ENCODE data around the gene ZNF644.
"Not testable (repeated sequence)": the region's sequence is repeated elsewhere in the genome, so short reads cannot be mapped to it uniquely, and the experiment has no call there.

The ZNF644 gene

GRCh38 chr1:91021686-91022517, at the start of gene ZNF644:
TSS of gene ZNF644 (minus strand) at chr1:91022035. CDS start at chr1:90982353, 39,682 bp downstream.
- peak; percentile 83 for DNase-seq (ENCODE audit: low spot score)

- no peak for DNase-seq (ENCODE audit: low spot score)
These were observed 48.5 kb upstream of the ZNF644 start for GRCh38 chr1:91070298-91070697.

DNA sequence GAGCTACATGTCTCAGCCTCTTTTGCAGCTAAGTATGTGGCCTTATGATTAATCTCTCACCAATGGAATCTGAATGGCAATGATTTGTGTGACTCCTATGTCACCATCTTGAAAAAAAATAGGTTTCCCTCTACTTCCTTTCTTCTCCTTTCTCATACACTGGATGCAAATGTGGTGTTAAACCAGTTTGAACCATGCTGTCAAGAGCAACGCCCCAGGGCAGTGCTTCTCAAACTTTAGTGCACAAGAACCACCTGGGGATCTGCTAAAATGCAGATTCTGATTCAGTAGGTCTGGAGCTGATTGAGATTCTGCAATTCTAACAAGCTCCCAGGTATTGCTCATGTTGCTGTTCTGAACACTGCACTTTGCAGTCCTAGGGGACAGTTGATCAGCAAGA, 44.7 kb upstream of the ZNF644 start:
- DNase-seq (ENCODE audit: low spot score), result no peak

DNA sequence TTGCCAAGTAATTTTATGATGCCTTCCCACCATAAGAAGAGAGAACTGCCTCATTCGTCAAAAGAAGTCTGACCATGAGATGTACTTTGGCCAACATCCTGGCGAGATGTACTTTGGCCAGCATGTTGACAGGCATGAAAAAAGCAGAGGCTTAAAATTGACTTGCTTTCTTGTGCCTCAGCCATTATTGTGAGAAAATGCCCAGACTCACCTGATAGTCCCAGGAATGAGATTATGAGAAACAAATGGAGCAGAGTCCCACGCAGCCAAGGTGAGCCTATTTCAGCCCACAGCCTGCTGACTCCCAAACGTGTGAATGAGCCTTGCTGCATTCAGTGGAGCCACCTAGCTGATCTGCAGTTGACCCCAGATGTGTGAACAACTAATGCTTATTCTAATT, 43.5 kb upstream of the ZNF644 start:
- no peak for DNase-seq (ENCODE audit: low spot score)

- DNase-seq (ENCODE audit: low spot score), result not testable (repeated sequence)
These were observed 41.6 kb upstream of the ZNF644 start for GRCh38 chr1:91063403-91063802.

- no peak for DNase-seq (ENCODE audit: low spot score)
These were observed 37.3 kb upstream of the ZNF644 start for GRCh38 chr1:91059157-91059556.

DNA sequence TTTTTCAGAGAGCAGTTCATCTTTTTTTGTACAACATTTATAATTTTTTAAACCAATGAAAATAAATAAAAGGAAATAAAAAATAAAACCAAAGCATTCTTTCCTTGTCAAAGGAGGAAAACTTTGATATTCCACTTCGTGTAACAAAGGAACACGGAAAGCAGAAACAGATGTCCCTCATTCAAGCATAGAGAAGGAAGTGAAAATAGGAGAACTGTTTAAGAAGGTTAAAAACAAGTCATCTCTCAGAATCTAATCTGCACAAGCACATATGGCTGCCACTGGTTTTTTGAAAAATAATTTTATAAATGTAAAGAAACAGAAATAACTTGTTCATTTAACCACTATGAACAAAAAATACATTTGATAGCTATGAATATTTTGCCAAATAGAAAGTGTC, 35.9 kb upstream of the ZNF644 start:
- no peak for DNase-seq (ENCODE audit: low spot score)

DNA sequence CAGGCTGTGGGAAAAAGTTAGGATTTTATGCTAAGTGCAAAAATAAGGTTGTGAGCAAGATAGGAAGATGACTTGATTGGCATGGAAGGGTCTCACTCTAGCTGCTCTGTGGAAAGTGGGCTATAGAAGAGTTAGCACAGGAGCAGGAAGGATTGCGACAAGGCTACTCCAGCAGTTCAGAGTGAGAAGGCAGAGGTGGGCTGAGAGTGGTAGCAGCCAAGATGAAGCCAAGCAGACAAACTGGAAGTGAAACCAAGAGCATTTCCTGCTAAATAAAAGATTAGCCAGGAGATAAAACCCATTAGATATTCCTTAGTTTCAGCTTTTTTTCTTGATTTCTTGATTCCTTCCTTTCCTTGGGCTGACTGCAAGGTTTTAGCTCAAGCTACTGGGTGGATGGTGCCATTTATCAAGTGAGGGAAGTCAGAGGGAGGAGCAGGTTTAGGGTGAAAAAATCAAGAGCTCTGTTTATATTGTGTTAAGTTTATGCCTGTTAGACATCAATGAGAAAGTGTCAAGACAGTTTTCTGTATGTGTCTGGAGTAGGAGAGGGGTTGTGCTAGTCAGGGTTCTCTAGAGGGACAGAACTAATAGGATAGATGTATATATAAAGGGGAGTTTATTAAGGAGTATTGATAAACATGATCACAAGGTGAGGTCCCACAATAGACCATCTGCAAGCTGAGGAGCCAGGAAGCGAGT, 33.1 kb upstream of the ZNF644 start:
- no peak for DNase-seq (ENCODE audit: low spot score)

DNA sequence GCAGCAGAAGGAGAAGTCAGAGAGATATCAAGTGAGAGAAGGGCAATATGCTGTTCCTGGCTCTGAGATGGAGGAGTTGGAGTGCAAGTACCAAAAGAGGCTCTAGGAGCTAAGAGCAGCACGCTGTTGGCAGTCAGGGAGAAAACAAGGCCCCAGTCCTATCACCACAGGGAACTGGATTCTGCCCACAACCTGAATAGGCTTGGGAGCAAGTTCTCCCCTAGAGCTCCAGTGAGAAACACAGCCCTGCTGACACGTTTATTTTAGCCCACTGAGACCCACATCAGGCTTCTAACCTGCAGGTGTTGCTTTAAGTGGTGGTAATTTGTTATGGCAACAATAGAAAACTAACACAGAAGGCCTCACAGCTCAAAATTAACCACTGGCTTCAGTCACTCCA, 31.8 kb upstream of the ZNF644 start:
- DNase-seq (ENCODE audit: low spot score), result no peak

- not testable (repeated sequence) for DNase-seq (ENCODE audit: low spot score)
These were observed 27.7 kb upstream of the ZNF644 start for GRCh38 chr1:91049551-91049950.

DNA sequence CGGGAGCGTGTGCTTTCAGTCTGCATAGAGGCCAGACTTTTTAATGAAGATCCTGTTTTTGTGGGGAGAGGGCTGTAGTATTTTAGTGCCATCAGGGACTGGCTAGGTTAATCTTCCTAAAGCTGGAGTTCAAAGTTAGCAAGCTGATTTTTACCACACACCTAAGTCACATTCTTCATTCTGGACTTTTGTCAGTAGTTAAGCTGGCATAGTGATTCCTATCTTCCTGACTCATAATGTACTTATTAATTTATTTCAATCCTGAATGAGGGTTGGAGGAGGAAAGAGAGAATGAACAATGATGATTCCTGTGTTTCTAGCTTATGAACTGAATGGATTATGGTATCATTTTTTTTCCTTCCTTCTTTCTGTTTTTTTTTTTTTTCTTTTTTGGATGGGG, 24.9 kb upstream of the ZNF644 start:
- no peak for DNase-seq (ENCODE audit: low spot score)

GRCh38 chr1:91045284-91045683, 23.4 kb upstream of the ZNF644 start:
- DNase-seq (ENCODE audit: low spot score), result no peak

DNA sequence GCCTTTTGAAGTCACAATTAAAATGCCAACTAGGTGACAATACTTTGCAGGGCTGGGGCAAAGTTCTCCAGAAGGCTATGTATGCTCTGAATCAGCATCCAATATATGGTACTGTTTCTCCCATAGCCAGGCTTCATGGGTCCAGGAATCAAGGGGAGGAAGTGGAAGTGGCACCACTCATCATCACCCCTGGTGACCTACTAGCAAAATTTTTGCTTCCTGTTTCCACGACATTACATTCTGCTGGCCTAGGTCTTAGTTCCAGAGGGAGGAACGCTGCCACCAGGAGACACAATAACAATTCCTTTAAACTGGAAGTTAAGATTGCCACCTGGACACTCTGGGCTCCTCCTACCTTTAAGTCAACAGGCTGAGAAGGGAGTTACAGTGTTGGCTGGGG, 22.9 kb upstream of the ZNF644 start:
- not testable (repeated sequence) for DNase-seq (ENCODE audit: low spot score)

GRCh38 chr1:91042372-91042771, 20.5 kb upstream of the ZNF644 start:
- not testable (repeated sequence) for DNase-seq (ENCODE audit: low spot score)

DNA sequence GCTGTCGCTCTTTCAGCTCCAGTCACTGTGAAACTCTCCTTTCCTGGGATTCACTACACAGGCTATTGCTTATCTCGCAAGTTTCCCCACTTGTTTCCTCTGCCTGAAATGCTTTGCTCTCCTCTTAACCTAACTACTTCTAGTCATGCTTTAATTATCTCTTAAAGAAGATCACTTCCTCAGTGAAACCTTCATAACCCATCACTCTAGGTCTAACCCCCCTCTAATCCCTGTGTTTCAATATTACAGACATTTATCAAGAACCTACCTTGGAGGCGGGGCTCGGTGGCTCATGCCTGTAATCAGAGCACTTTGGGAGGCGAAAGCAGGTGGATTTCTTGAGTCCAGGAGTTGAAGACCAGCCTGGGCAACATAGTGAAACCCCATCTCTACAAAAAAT, 16.7 kb upstream of the ZNF644 start:
- DNase-seq (ENCODE audit: low spot score), result no peak

DNA sequence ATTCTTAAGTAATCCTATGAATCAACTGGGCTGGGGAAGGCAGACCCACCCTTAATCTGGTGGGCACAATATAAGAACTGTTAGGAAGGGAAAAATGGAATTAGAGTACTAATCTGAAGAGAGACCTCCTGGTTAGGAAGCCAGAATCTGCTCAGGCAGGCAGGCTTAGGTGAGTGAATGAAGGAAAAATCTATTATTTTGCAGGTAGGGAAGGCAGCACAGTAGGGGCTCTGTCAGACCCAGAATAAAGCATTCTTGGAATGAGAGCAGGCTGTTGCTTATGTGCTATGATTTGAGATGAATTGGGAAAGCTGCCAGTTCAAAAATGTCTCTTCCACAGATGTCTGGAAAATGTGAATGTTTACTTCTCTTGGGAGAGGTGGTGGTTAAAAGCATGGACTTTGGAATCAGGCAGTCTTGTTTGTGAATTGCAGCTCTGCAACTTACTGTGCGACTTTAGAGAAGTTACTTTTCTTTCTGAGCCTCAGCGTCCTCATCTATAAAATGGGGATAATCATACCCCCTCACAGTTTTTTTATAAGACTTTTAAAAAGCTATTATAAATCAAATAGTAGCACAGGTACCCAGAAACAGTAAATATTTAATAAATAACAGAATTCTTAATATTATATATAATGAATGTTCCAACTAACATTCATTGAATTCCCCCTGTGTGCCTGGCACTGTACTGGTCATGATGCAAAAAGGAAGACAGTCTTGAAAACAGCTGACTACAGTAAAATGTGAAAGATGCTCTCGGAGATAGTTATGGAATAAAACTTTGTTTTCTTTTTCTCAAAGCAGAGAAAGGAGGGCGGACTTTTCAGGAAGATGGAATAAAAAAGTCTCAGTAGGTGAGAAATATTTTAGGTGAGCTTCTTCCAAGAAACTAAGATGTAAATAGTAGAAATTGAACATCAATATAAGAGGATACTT, 15.3 kb upstream of the ZNF644 start:
- DNase-seq (ENCODE audit: low spot score), result no peak

GRCh38 chr1:91032349-91032748, 10.5 kb upstream of the ZNF644 start:
- DNase-seq (ENCODE audit: low spot score), result no peak

DNA sequence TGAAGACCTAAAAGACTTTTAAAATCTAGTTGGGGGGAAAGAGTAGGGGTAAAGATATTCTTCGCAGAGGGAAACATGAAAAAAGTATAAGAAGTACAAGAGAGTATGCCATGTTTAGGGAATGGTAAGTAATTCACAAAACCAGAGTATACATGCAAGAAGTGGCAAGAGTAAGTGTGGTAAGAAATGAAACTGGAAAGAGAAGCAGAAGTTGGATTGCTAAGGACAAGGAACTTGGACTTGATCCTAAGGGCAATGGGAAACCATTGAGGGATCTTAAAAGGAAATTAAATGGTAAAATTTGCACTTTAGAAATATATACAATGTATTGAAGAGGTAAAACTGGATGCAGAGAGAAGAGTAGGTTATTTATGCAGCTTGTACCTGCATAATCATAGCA, 9.2 kb upstream of the ZNF644 start:
- DNase-seq (ENCODE audit: low spot score), result no peak

DNA sequence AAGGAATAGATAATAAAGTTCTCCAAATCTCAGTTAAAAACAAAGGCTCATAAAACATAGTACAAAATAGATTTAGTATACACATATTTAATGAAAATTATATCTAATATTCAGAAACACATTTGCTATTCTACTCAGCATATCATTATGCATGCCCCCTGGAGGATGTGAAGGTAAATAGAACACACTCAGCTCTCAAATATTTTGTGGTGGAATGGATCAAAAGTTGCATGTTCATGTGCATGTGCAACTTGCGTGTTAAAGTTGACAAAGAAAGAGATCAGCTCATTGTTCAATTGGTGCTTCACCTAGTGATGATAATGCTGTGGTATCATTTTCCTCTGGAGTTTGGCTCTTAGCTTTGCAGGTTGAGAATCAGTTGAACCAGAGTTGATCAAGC, 4.9 kb upstream of the ZNF644 start:
- no peak for DNase-seq (ENCODE audit: low spot score)

DNA sequence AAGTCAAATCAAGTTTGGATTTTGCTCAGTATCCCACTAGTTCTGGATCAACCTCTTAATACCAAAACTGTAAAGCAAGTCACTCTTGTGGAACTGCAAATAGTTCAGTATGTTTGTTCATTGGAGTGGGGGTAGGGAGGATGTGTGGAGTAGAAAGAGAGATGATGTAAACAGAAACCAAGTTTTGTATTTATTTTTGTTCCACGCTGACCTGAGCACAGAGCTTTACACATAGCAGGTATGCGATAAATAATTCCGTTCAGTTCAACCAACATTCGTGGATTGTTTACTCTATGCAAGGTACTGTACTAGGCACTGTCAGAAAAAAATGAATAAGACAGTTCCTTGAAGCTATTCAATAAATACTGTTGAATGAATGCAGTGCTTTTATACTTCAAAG, 4.5 kb upstream of the ZNF644 start:
- no peak for DNase-seq (ENCODE audit: low spot score)

DNA sequence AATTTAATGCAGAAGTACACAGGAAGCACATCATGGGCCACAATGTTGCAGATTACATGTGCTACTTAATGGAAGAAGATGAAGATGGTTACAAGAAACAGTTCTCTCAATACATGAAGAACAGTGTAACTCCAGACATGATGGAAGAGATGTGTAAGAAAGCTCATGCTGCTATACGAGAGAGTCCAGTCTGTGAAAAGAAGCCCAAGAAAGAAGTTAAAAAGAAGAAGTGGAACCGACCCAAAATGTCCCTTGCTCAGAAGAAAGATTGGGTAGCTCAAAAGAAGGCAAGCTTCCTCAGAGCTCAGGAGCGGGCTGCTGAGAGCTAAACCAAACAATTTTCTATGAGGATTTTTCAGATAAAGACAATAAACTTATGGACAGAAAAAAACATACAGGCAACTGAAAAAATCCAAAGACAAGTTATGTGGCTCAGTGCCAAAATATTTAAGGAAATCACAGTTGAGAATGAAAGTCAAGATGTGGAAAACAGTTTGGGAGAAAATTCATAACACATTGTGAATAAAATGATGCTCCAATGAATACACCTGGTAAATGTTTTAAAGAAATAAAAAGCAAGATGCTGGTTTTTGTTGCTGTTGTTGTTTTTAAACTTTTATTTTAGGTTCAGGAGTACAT, 2.8 kb upstream of the ZNF644 start:
- no peak for DNase-seq (ENCODE audit: low spot score)

DNA sequence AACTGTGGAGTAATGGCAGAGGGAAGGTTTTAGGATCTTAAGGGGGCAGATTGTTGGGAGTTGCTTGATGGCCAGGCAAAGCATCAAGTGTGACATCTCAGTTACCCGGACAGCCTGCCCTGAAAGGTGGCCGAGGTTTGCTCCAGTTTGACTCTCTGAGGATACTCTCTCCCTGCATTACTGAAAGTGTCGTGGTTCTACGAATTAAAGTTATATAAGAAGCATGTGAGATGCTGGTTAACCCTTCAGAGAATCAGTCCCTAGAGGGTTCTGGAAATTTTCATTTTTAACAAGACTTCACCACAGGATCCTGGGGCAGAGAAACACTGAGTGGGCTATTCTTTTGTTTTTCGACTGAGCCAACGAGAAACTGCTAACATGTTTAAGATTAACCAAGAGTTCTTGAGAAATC, 689 bp upstream of the ZNF644 start:
- DNase-seq (ENCODE audit: low spot score), result no peak
